ENCODE results near the gene EVX2.

Gene EVX2

DNA sequence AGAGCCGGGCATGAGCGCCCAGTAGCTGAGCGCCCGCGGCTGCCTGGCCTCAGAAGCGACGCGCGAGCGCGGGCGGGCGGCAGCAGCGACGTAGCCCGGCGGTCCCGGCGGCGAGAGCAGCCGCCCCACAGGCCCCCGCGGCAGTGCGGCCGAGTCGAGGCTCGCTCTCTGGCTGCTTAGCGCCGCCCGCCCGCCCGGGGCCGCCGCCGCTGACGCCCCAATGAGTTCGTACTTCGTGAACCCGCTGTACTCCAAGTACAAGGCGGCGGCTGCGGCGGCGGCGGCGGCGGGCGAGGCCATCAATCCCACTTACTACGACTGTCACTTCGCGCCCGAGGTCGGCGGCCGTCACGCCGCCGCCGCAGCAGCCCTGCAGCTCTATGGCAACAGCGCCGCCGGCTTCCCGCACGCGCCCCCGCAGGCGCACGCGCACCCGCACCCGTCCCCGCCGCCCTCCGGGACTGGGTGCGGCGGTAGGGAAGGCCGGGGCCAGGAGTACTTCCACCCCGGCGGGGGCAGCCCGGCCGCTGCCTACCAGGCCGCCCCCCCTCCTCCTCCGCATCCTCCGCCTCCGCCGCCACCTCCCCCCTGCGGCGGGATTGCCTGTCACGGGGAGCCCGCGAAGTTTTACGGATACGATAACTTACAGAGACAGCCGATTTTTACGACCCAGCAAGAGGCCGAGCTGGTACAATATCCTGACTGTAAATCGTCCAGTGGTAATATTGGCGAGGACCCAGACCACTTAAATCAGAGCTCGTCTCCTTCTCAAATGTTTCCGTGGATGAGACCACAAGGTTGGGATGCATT is 46.6 kb upstream of the EVX2 start (continued):
- no peak for TF ChIP-seq BCL11B (tag by site-specific recombination; IDR thresholded peaks at IDR 0.05; ENCODE audit: low read depth)
- TF ChIP-seq ZIC2 (tag by site-specific recombination; IDR thresholded peaks at IDR 0.05): peak; percentile 76
- TF ChIP-seq ZNF114 (tag by site-specific recombination; IDR thresholded peaks at IDR 0.05): no peak
- no peak for TF ChIP-seq MEIS1 (CRISPR knock-in tag; IDR thresholded peaks at IDR 0.05; ENCODE audit: borderline replicate concordance)
- TF ChIP-seq KLF8 (tag by site-specific recombination; IDR thresholded peaks at IDR 0.05): 0 out of 2 replicates have a peak, but pooled peaks have one; percentile 33
- no peak for TF ChIP-seq ZNF174 (tag by site-specific recombination; IDR thresholded peaks at IDR 0.05)
- no peak for TF ChIP-seq ZNF488 (tag by site-specific recombination; IDR thresholded peaks at IDR 0.05)
- peak; percentile 87 for TF ChIP-seq EGR2 (tag by site-specific recombination; IDR thresholded peaks at IDR 0.05; ENCODE audit: low read depth)
- no peak for TF ChIP-seq ZNF302 (tag by site-specific recombination; IDR thresholded peaks at IDR 0.05; ENCODE audit: low read depth)
- TF ChIP-seq ZNF561 (tag by site-specific recombination; IDR thresholded peaks at IDR 0.05; ENCODE audit: borderline replicate concordance): peak; percentile 42; the same call in 1 of the 2 replicates
- no peak for TF ChIP-seq GLI2 (tag by site-specific recombination; IDR thresholded peaks at IDR 0.05; ENCODE audit: borderline replicate concordance, low read depth)
- TF ChIP-seq ZSCAN18 (tag by site-specific recombination; IDR thresholded peaks at IDR 0.05): no peak
- no peak for TF ChIP-seq ZNF184 (tag by site-specific recombination; IDR thresholded peaks at IDR 0.05)
- no peak for TF ChIP-seq ZNF221 (tag by site-specific recombination; IDR thresholded peaks at IDR 0.05; ENCODE audit: borderline replicate concordance)
- no peak for TF ChIP-seq ZSCAN23 (tag by site-specific recombination; IDR thresholded peaks at IDR 0.05)
- TF ChIP-seq ZFP69B (tag by site-specific recombination; IDR thresholded peaks at IDR 0.05): 0 out of 2 replicates have a peak, but pooled peaks have one; percentile 18
- no peak for TF ChIP-seq SCRT2 (tag by site-specific recombination; IDR thresholded peaks at IDR 0.05)
- TF ChIP-seq ZNF16 (tag by site-specific recombination; IDR thresholded peaks at IDR 0.05; ENCODE audit: low read depth): no peak
- TF ChIP-seq ZNF791 (tag by site-specific recombination; IDR thresholded peaks at IDR 0.05): no peak
- no peak for TF ChIP-seq ZNF266 (tag by site-specific recombination; IDR thresholded peaks at IDR 0.05; ENCODE audit: low read depth)

DNA sequence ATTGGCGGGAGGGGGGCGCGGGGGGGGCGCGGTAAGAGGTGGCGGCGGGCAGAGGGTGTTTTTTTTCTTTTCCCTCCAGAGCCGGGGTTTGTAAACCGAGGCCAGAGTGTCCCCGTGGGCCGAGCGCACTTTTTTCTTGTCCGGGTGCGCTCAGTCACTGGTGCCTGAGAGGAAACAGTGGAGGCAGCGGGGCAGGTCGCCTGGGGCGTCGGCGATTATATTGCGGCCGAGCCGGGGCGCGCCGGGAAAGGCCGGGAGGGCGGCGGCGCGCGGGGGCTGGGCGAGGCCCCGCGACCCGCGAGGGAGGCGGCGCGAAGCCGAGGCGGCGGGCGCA is 46.0 kb upstream of the EVX2 start:
- Histone ChIP-seq H3K4me1 (ENCODE audit: control insufficient read depth, insufficient read depth, low read length) (peaks cover 5% of the 10 kb centered on the region; the same call in 1 of the 2 replicates), H3K9me3 (ENCODE audit: control insufficient read depth, insufficient read depth, low read depth, low read length) (no peaks in the 10 kb centered on the region), H3K36me3 (ENCODE audit: control insufficient read depth in 2 of 2, insufficient read depth in 1 of 2, low read length in 2 of 2) (peaks cover 0 to 5% of the 10 kb centered on the region in 2 experiments; a peak in 1 of 3 replicates), H3K27ac (ENCODE audit: extremely low read depth, low read depth, low read length) (peak overlapping the region; percentile 98), H3K4me3 (ENCODE audit: low read depth, low read length) (peak overlapping the region; percentile 56)
- TF ChIP-seq ZXDB (tag by site-specific recombination; IDR thresholded peaks at IDR 0.05): no peak
- TF ChIP-seq, protein P1, sequence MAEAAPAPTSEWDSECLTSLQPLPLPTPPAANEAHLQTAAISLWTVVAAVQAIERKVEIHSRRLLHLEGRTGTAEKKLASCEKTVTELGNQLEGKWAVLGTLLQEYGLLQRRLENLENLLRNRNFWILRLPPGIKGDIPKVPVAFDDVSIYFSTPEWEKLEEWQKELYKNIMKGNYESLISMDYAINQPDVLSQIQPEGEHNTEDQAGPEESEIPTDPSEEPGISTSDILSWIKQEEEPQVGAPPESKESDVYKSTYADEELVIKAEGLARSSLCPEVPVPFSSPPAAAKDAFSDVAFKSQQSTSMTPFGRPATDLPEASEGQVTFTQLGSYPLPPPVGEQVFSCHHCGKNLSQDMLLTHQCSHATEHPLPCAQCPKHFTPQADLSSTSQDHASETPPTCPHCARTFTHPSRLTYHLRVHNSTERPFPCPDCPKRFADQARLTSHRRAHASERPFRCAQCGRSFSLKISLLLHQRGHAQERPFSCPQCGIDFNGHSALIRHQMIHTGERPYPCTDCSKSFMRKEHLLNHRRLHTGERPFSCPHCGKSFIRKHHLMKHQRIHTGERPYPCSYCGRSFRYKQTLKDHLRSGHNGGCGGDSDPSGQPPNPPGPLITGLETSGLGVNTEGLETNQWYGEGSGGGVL (tag by site-specific recombination; IDR thresholded peaks at IDR 0.05): 0 out of 2 replicates have a peak, but pooled peaks have one; percentile 0
- ChIA-PET POLR2A (interaction anchor here (0.6 to 1.7 kb wide), 5 partner anchors 24 to 514 kb away, joined by 3 to 4 read pairs (median 3); no protein-coding TSS in a partner anchor), CTCF (interaction anchor here (0.7 to 3.1 kb wide), 8 partner anchors 11 to 1019 kb away, joined by 3 to 19 read pairs (median 4); no protein-coding TSS in a partner anchor)
